ENCODE results near the gene PIEZO2. TPM values are rescaled to one million over a fixed set of nuclear protein-coding genes. Genes with fewer than 3 reads are reported as not detected.

The PIEZO2 gene
- total RNA-seq, 1 experiment from 2014 or later, result 0.82 TPM

DNA sequence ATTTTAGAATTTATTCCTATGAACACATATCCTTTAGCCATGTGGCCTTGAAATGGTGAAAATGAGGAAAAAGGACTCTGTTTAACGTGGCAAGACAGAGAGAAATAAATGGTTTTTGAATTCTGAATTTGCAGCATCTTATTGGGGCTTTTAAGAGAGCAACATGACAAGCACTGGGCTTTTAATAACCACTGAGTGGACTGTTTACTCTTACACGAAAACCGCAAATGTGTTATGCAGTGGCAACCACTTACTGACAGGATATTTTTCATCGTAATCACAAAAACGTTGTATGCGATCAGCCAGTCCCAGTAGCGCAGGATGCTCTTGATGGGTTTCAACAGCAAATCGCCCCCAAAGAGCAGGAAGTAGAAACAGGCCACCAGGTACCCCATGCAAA lies 397.0 kb downstream of the PIEZO2 start:
- no peak for DNase-seq (ENCODE audit: low read depth)

GRCh38 chr18:10751653-10752052 lies 397.7 kb downstream of the PIEZO2 start:
- no peak for DNase-seq (ENCODE audit: low read depth)

GRCh38 chr18:10750191-10751035 lies 399.0 kb downstream of the PIEZO2 start:
- DNase-seq (ENCODE audit: low read depth), result no peak

GRCh38 chr18:10748641-10749040 lies 400.7 kb downstream of the PIEZO2 start:
- DNase-seq (ENCODE audit: low read depth), result no peak

GRCh38 chr18:10745971-10746370 lies 403.4 kb downstream of the PIEZO2 start:
- no peak for DNase-seq (ENCODE audit: low read depth)

- no peak for DNase-seq (ENCODE audit: low read depth)
Measured at GRCh38 chr18:10745219-10745618, 404.1 kb downstream of the PIEZO2 start.

DNA sequence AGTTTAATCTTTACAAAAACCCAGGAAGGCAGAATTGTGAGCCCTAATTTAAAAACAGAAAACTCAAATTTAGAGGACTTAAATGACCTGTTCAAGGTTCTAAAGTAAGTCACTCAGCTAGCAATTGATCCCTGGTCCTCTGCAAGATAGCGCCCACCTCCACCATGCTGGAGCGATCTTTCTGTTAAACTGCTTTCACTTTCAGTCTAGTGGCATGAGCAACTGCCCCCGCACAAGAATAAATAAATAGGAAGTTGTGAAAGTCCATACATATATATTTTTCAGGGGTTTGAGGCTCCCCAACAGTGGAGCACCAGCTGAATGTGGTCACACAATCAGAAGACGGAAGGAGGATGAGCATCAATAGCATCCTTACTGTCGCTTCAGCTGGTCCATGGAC lies 405.6 kb downstream of the PIEZO2 start:
- DNase-seq (ENCODE audit: low read depth), result no peak

DNA sequence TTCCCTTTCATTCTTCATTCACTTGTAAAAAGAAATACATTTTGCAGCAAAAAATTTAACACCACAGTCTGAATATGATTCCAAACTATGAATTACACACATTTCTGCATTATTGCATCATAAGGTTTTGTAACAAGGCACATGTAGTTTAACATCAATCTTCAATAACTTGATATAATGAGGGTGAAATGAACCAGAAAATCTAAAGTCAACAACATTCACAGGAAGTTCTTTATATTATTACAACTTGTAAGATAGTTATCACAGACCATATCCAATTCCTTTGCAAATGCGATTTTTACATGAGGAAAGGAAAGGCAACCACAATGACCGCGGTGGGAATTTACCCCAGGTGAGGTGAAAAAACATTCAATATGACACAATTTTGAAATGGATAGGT lies 410.2 kb downstream of the PIEZO2 start:
- no peak for DNase-seq (ENCODE audit: low read depth)

DNA sequence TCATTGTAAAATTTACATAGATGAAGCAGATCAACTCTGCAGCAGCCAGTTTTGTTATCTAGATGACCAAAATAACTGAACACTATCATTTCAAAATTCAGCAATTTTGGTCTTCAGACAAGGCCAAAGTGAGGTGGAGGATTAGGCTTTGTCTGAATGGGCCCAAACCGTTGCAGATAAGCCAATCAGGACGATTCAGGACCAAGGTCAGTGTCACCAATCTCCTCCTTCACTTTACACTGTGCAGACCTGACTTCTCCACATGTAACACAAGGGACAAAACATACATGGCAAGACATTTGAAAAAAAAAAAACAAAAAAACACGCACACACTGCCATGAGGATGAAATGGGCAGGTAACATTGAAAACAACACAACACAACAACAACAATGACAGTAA lies 412.4 kb downstream of the PIEZO2 start:
- DNase-seq (ENCODE audit: low read depth), result no peak

DNA sequence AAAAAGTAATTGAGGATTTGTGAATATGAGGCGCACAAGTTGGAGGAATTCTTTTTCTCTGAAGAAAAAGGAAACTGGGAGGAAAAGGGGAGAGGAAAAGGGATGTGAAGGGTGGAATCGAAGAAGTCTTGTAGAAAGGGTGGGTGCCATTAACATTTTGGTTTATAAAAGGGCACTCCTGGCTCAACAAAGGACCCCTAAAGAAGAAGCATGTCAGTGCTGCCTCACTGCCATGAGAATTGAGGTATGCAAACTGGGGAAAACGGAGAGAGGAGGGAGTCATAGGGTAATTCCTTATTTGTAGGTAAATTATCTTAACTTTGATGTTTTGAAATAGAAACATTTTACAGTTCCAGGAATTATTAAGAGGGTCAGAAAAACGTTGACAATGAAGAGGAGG lies 416.4 kb downstream of the PIEZO2 start:
- DNase-seq (ENCODE audit: low read depth), result no peak

DNA sequence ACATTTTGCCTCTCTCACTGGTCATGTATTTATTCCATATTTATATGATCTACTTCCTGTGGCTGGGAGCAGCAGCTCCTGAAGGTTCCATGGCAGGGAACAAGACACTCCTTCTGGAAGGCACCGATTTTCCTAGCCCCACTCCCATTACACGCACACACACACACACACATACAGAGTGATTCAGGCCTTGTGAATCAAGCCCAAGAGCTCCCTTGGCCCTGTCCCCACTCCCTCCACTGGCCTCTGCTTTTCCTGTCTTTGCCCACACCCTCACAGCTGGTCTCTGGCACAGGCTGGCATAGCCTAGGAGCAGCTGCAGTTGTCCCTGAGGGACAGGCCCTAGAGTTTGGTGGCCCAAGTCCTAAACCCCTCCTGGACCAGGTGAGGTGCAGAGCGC lies 421.9 kb downstream of the PIEZO2 start:
- peak; percentile 5 for DNase-seq (ENCODE audit: low read depth)

DNA sequence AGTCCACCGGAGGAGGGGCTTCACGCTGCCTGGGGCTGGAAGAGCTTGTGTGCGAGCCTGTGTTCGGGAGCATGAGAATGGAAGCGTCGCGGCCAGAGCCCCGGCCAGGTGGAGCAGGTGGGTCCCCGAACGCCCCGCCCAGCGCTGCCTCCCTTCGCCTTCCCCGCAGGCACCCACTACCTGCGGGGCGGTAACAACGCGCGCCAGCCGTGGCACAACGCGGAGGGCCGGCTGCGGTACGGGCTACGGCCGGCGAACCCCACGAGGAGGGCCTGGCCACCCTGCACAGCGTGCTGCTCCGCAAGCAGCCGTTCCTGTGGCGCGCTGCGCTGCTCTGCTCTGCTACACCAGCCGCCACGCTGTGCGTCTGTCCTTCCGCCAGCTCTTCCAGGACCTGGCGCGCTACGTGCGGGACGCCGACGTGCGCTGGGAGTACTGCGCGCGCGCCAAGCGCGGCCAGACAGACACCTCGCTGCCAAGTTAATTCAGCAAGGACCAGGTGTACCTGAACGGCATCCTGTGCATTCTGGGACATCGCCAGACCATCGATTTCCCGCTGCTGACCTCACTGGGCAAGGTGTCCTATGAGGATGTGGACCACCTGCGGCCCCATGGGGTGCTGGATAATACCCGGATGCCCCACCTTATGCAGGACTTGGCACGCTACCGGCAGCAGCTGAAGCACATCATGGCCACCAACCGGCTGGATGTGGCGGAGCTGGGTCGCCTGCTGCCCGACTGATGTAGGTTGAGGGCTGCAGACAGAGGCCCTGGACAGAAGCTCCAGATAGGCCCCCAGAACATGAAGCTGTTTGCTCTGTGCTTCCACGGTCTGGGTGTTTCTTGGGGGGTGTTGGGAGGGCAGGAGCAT lies 422.9 kb downstream of the PIEZO2 start:
- DNase-seq (ENCODE audit: low read depth), result no peak

GRCh38 chr18:10724666-10725065 lies 424.7 kb downstream of the PIEZO2 start:
- no peak for DNase-seq (ENCODE audit: low read depth)

DNA sequence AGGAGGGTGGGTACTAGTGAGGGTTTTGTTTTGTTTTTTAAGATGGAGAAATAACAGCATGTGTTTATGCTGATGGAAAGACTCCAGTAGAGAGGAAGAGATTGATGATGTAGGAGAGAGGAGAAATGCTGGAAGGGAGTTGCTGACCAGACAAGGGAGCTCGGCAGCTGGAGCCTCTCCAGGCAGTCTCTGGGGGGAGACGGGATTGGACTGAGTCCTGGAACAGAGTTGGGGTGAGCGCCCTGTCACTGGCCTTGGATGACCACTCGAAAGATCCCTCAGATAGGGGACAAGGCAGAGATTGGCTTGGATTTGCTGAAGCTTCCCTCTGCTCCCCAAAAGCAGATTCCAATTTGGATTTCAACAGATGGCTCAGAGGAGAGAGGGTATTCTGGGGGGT lies 425.9 kb downstream of the PIEZO2 start:
- DNase-seq (ENCODE audit: low read depth), result no peak

DNA sequence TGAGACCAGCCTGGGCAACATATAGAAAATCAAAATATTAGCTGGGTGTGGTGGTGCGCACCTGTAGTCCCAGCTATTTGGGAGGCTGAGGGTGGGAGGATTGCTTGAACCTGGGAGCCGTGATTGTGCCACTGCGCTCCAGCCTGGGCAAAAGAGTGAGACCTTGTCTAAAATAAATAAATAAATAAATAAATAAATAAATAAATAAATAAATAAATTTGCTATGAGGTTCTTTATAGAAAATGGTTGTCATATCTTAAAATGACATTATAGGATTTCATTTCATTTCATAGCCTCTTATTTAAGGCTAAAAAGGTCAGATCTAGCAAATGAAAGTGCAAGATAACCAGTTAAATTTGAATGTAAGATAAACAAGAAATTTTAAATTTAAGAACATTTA lies 430.6 kb downstream of the PIEZO2 start:
- DNase-seq (ENCODE audit: low read depth), result no peak

GRCh38 chr18:10715791-10716190 lies 433.6 kb downstream of the PIEZO2 start:
- peak; percentile 56 for DNase-seq (ENCODE audit: low read depth)

- no peak for DNase-seq (ENCODE audit: low read depth)
Measured at GRCh38 chr18:10713409-10713808, 436.0 kb downstream of the PIEZO2 start.

- DNase-seq (ENCODE audit: low read depth), result no peak
Measured at GRCh38 chr18:10707294-10707693, 442.1 kb downstream of the PIEZO2 start.

DNA sequence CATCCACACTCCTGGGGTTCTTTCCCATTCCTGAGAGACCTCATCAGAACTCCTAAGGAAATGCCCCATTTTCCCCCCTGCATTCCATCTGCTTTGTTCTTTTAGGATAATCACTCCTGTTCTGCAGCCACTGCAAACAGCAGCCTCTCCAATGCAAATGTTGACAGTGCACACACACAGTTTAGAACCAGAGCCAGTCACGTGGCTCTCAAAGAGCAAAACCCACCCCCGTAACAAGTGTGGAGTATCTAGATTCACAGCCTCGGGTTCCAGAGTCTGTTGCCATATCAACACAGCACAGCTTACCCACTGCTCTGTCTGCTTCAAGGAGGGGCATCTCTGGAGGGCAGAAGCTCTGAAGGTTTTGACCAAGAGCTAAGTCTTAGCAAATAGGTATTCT lies 443.6 kb downstream of the PIEZO2 start:
- DNase-seq (ENCODE audit: low read depth), result no peak

- DNase-seq (ENCODE audit: low read depth), result no peak
Measured at GRCh38 chr18:10705291-10705690, 444.1 kb downstream of the PIEZO2 start.

DNA sequence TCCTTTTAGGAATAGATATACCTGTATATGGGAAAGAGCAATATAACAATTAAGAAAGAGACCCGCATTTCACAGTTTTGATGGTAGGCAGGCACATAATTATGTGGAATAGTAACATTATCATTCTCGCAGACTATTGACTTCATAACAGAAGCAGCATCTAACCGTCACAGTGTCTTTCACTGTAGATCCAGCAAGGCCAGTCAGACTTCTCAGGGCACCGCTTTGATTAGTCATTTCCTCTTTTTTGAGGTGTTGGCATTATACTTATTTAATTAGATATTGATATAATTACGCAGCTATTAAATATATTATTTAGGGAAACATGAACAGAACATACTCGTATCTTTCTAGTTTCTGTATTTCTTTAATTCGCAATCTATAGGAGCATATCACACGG lies 447.2 kb downstream of the PIEZO2 start:
- no peak for DNase-seq (ENCODE audit: low read depth)

GRCh38 chr18:10690366-10690765 lies 459.0 kb downstream of the PIEZO2 start:
- DNase-seq (ENCODE audit: low read depth), result no peak

GRCh38 chr18:10690035-10690329 lies 459.4 kb downstream of the PIEZO2 start:
- no peak for DNase-seq (ENCODE audit: low read depth)

Measured in HT1080 (cell line).